HG02759 (cell line): Measurements from ENCODE around the gene HBG2.
"Not testable (repeated sequence)": the region's sequence is repeated elsewhere in the genome, so short reads cannot be mapped to it uniquely, and the experiment has no call there.

Source experiments
- ATAC-seq: cut with Tn5 transposase; IDR thresholded peaks from one replicate; pipeline ENCODE4 v1.9.1; 2021; ENCODE audit warnings: mild to moderate bottlenecking, moderate library complexity; ENCODE audit not compliant: unreplicated experiment

HBG2 gene

GRCh38 chr11:5282628-5283027 is 28.0 kb upstream of the HBG2 start:
- no peak for ATAC-seq

GRCh38 chr11:5281596-5281995 is 27.0 kb upstream of the HBG2 start:
- no peak for ATAC-seq

DNA sequence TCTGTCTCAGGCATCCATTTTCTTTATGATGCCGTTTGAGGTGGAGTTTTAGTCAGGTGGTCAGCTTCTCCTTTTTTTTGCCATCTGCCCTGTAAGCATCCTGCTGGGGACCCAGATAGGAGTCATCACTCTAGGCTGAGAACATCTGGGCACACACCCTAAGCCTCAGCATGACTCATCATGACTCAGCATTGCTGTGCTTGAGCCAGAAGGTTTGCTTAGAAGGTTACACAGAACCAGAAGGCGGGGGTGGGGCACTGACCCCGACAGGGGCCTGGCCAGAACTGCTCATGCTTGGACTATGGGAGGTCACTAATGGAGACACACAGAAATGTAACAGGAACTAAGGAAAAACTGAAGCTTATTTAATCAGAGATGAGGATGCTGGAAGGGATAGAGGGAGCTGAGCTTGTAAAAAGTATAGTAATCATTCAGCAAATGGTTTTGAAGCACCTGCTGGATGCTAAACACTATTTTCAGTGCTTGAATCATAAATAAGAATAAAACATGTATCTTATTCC is 26.1 kb upstream of the HBG2 start:
- peak; percentile 94 for ATAC-seq

DNA sequence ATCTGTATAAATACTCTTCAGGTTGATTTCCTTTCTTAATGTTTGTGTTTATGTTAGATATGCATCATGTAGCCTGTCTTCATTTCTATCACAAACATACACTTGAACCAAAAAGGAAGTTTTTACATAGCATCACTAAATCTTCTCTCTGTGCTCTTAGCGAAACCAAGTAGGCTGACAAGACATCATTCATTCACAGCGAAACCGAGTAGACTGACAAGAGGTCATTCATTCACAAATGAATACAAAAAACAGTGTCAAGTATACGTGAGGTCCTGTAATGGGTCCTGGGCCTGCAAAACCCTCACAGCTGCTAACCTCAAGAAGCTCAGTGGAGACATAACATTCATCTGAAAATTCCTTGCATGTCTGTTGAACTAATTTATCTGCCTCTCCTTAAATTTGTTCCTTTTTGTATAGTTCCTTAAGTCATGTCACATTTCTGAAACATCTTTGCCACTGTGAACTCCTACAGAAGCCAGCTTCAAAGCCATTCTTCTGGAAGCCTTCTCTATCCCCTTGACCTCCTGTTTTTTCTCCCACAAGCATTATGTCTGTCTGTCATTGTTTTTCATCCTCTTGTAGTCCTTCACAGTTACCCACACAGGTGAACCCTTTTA is 25.0 kb upstream of the HBG2 start:
- no peak for ATAC-seq

DNA sequence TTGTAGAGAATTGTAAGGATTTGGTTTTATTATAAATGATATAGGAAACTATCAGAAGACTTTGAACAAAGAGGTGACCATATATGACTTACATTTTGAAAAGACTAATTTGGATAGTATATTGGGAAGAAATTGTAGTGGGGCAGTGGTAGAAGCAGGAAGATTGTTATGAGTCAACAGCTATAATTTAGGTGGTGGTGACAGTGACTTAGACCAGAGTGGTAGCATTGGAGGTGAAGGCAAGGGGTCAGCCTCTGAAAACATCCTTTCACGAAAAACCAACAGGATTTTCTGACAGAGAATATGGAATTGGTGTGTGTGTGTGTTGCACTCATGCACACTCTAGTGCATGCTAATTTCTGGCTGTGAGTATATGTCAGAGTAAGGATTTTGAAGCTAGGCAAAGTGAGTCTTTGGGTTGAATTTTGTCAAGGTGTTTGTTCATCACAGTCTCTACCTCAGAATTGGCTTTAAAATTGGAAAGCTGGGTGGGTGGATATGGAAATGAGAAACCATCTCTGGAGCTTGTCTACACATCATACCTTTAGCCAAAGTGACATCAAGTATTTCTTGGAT is 23.3 kb upstream of the HBG2 start:
- peak; percentile 55 for ATAC-seq

DNA sequence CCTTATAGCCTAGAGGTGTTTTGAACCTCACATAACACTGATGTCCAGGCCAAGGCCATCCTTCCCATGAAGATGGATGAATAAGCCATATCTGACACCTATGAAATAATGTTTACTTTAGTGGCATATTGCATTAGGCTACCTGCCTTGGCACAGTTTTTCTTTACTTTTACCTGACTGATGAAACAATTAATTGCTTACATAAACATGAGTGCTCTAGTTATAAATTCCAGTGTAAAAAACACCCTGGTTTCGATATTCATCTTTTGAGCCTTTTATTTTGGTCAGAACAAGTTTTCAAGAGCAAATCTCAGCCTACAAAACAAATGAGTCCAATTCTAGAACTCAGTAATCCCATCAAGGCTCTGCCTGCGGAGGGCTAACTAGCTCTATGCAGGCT is 22.1 kb upstream of the HBG2 start:
- no peak for ATAC-seq

DNA sequence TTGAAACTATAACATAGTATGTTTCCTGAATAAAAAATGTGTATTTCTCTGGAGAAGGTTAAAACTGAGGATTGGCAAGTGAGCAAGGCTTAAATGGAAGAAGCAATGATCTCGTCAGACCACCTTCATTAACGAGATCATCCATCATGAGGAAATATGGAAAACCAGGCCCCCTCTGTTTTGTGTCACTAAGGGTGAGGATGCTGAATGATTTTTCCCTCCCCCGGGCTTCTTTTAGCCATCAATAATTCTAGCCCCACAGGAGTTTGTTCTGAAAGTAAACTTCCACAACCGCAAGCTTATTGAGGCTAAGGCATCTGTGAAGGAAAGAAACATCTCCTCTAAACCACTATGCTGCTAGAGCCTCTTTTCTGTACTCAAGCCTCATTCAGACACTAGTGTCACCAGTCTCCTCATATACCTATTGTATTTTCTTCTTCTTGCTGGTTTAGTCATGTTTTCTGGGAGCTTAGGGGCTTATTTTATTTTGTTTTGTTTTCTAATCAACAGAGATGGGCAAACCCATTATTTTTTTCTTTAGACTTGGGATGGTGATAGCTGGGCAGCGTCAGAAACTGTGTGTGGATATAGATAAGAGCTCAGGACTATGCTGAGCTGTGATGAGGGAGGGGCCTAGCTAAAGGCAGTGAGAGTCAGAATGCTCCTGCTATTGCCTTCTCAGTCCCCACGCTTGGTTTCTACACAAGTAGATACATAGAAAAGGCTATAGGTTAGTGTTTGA is 21.0 kb upstream of the HBG2 start:
- ATAC-seq: no peak

DNA sequence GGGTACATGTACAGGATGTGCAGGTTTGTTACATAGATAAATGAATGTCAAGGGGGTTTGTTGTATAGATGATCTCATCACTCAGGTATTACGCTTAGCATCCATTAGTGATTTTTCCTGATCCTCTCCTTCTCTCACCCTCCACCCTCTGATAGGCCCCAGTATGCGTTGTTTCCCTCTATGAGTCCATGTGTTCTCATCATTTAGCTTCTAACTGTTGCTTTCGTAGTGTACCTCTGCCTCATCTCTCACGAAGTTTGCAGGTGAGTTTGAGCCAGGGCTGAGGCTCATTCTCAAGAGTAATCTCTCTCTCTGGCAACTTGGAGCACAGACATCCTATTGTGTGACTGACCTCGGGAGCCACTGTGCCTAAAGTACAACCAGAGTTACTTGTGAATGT is 19.8 kb upstream of the HBG2 start:
- ATAC-seq: no peak

DNA sequence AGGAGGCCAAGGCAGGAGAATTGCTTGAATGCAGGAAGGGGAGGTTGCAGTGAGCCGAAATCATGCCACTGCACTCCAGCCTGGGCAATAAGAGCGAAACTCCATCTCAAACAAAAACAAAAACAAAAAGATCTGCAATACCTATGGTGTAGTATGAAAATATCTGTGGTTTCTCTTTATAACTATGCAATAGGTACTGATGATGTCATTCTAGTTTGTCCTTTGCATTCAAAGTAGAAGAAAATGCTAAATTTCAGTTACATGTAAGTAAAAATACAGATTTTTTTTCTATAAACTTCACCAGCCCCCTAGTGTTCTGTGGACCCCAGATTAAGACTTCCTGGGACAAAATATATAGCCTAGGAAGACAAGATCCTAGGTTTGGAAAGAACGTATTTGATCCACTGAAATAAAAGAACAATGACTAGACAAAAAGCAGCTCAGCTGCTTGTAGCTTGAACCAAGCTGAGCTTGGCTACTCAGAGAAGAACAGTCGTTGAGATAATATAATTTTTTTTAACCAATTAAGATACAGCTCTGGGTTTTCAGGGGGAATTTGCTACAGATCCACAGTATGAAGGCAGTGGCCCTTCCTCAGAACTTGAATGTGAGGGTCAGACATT is 17.9 kb upstream of the HBG2 start:
- no peak for ATAC-seq

DNA sequence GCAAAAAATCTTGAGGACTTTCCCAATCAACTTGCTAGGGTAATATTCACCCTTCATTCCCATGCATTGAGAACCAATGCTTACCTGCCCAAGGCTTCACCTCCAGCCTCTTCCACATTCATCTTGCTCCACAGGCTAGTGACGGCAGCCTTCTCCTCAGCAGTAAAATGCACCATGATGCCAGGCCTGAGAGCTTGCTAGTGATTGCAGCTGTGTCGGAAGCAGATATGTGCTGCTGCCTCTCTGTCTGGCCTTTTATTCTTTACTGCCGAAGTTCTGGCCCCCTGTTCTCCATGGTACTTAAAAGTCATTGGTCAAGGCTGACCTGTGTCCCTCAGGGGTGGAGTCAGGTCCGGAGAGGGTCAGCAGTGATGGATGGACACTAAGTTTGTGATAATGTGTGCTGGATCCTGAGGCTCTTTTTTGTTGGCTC is 15.2 kb upstream of the HBG2 start, which contains the start of gene HBE1:
HBE1 (minus strand) TSS at position 231 of the 433 bp plus-strand sequence; CDS start at position 176, 55 bp downstream.
- ATAC-seq: no peak

DNA sequence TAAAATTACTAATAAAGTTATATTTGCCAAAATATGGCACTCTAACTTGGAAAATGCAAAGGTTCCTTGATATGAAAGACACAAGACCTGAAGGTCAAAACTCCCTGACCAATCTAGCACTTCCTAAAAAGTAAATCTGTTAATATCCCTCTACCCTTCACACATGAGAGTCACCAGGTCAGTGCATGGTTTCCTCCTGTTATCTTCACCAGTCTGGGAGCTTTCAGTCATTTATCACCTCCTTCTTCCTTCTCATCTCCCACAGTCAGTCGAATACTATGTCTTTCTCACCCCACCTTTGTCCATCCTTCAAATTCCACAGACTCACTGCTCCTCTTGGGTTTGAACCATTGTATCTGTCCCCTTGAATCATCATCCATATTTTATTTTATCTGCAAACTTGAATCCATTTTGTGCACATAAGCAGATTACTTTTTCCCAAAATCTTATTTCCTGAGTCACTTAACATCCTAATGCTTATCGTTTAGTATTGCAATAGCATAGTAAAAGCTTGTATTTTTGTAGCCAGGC is 12.5 kb upstream of the HBG2 start:
- no peak for ATAC-seq

DNA sequence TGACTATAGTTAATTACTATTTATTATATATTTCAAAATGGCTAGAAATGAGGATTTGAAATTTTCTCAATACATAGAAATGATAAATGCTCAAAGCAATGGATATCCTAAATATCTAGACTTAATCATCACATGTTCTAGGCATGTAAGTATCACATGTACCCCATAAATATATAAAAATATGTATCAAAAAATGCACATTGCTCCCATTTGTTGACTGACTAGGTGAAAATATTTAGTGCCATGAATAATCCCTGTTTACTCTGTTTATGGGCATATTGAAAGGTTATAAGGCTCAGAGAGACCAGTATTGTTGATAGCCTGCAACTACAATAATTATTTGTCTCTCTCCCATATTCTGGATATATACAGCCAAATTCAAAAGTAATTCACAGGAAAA is 12.0 kb upstream of the HBG2 start:
- no peak for ATAC-seq

GRCh38 chr11:5265832-5266231 is 11.3 kb upstream of the HBG2 start:
- no peak for ATAC-seq

DNA sequence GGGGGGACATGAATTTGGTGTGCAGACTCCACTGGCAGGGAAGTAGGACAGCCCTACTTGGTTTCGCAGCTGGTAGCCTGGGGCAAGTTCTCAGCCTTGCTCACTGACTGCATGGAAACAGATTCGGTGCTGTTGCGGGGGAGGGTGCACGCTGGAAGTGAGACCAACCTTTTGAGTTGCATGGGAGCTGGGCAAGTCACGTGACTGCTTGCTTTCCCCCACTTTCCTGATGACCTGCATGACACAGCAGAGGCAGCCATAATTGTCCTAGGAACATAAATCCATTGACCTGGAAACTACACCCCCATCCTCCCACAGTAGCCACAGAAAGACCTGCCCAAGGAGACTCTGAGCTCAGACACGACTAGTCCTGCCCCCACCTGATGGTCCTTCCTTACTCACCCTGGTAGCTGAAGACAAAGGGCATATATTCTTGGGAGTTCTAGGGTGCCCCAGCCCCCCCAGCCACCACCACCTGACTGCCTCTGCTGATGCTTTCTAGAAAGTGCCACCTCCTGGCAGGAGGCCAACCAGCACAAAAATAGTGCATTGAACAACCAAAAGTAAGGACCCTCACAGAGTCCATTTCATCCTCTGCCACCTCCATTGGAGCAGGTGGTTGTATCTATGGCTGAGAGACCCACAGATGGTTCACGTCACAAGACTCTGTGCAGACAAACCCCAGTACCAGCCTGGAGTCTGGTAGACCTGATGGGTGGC is 4.1 kb upstream of the HBG2 start:
- no peak for ATAC-seq

DNA sequence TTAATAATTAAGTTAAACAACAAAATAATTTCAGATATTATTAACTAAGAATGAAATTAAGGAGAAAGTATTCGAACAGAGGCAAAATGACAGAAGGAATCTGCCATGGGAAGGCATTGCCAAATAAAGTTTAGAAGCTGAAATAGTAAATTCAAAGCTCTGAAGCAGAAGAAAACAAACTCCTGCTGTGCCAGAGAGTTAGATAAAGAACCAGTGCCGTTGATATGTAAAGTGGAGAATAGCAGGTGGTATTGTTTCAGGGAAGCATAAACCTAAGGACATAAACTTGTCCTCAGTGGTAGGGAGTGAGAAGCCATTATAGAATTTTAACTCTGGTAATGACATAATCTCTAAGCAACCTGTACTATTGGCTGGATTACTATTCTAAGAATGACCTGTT is 2.7 kb upstream of the HBG2 start:
- ATAC-seq: no peak

GRCh38 chr11:5254023-5254422 is 558 bp downstream of the HBG2 start:
- ATAC-seq: not testable (repeated sequence)

- not testable (repeated sequence) for ATAC-seq
Observed at GRCh38 chr11:5253440-5253839, 1.1 kb downstream of the HBG2 start.

DNA sequence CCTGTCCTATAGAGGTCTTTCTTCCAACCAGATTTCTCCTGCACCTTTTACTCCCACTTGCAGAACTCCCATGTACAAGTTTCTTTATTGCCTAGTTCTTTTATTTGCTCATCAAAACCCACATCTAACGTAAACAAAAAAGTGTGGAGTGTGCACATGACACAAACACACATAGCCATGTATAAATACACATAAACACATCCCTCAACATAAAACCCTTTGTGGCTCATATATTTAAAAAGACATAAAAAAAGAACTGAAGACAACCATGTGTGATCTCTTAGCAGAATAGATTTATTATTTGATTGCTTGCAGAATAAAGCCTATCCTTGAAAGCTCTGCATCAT is 1.7 kb downstream of the HBG2 start:
- ATAC-seq: no peak

- no peak for ATAC-seq
Observed at GRCh38 chr11:5252192-5252918, 2.2 kb downstream of the HBG2 start.

DNA sequence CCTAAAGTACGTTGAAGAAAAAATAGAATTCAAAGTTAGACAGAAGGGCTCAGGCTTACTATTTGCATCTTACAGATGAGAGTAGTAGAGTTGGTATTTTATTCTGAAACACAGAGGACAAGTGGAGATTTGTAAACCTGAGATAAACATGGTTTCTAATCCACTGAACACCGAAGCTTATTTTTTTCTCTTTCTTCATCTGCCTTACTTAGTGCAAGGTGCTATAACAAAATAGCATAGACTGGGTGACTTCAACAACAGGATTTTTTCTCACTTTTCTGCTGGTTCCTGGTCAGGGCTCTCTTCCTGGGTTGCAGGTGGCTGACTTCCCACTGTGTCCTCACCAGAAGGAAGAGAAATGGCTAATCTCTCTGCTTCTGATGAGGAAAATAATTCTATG is 2.8 kb downstream of the HBG2 start:
- ATAC-seq: no peak
